ENCODE measurements around the gene PSMC4. TPM values are rescaled to one million over a fixed set of nuclear protein-coding genes. Genes with fewer than 3 reads are reported as not detected.

The PSMC4 gene
- total RNA-seq, 1 donor from 2014 or later, result 101 TPM

DNA sequence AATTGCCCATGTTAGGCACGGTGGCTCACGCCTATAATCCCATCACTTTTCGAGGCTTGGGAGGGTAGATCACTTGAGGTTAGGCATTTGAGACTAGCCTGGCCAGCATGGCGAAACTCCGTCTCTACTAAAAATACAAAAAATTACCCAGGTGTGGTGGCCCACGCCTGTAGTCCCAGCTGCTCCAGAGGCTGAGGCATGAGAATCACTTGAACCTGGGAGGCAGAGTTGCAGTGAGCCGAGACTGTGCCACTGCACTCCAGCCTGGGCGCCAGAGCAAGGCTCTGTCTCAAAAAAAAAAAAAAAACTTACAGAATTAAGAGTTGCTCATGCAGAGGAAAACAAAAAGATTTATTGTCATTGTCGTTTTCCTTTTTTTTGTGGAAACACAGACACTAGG lies 3.4 kb upstream of the PSMC4 start:
- Mint-ChIP-seq H3K27me3 (ENCODE audit: unreplicated experiment) (peaks cover 12% of the 10 kb centered on the region), H3K4me1 (ENCODE audit: unreplicated experiment) (peaks cover 16% of the 10 kb centered on the region), H3K36me3 (ENCODE audit: low read depth, unreplicated experiment) (no peaks in the 10 kb centered on the region), H3K27ac (ENCODE audit: unreplicated experiment) (no peak overlapping the region), H3K4me3 (ENCODE audit: unreplicated experiment) (no peak overlapping the region), H3K9me3 (ENCODE audit: unreplicated experiment) (no peaks in the 10 kb centered on the region)
- DNase-seq (ENCODE audit: low spot score), result no peak
- TF ChIP-seq, protein P1, sequence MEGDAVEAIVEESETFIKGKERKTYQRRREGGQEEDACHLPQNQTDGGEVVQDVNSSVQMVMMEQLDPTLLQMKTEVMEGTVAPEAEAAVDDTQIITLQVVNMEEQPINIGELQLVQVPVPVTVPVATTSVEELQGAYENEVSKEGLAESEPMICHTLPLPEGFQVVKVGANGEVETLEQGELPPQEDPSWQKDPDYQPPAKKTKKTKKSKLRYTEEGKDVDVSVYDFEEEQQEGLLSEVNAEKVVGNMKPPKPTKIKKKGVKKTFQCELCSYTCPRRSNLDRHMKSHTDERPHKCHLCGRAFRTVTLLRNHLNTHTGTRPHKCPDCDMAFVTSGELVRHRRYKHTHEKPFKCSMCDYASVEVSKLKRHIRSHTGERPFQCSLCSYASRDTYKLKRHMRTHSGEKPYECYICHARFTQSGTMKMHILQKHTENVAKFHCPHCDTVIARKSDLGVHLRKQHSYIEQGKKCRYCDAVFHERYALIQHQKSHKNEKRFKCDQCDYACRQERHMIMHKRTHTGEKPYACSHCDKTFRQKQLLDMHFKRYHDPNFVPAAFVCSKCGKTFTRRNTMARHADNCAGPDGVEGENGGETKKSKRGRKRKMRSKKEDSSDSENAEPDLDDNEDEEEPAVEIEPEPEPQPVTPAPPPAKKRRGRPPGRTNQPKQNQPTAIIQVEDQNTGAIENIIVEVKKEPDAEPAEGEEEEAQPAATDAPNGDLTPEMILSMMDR (IDR thresholded peaks at IDR 0.05; ENCODE audit: unreplicated experiment), result no peak

DNA sequence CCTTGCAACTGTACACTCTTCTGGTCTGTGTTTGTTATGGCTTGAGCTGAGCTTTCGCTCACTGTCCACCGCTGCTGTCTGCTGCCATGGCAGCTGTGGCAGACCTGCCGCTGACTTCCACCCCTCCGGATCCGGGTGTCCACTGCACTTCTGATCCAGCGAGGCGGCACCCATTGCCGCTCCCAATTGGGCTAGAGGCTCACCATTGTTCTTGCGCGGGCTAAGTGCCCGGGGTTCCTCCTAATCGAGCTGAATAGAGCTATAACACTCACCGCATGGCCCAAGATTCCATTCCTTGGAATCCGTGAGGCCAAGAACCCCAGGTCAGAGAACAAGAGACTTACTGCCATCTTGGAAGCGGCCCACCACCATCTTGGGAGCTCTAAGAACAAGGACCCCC lies 2.2 kb upstream of the PSMC4 start:
- Mint-ChIP-seq H3K4me1 (ENCODE audit: unreplicated experiment) (peaks cover 16% of the 10 kb centered on the region), H3K27ac (ENCODE audit: unreplicated experiment) (peak overlapping the region; percentile 16), H3K4me3 (ENCODE audit: unreplicated experiment) (no peak overlapping the region), H3K9me3 (ENCODE audit: unreplicated experiment) (no peaks in the 10 kb centered on the region), H3K27me3 (ENCODE audit: unreplicated experiment) (peaks cover 14% of the 10 kb centered on the region), H3K36me3 (ENCODE audit: low read depth, unreplicated experiment) (peaks cover 7% of the 10 kb centered on the region)
- no peak for DNase-seq (ENCODE audit: low spot score)
- TF ChIP-seq, protein P1 (IDR thresholded peaks at IDR 0.05; ENCODE audit: unreplicated experiment), result no peak

DNA sequence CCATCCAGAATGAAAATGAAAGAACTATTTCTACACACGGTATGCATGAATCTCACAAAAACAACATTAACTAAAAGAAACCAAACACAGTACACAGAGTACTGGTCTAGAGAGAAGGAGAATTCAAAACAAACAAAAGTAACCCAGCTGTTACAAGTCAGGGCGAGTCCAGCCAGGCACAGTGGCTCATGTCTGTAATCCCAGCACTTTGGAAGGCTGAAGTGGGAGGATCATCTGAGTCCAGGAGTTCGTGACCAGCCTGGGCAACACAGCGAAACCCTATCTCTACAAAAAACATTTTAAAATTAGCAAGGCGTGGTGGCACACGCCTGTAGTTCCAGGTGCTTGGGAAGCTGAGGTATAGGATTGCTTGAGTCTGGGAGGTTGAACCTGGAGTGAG lies 1.7 kb upstream of the PSMC4 start:
- H3K36me3 Mint-ChIP-seq (ENCODE audit: low read depth, unreplicated experiment), result peaks cover 10% of the 10 kb centered on the region

DNA sequence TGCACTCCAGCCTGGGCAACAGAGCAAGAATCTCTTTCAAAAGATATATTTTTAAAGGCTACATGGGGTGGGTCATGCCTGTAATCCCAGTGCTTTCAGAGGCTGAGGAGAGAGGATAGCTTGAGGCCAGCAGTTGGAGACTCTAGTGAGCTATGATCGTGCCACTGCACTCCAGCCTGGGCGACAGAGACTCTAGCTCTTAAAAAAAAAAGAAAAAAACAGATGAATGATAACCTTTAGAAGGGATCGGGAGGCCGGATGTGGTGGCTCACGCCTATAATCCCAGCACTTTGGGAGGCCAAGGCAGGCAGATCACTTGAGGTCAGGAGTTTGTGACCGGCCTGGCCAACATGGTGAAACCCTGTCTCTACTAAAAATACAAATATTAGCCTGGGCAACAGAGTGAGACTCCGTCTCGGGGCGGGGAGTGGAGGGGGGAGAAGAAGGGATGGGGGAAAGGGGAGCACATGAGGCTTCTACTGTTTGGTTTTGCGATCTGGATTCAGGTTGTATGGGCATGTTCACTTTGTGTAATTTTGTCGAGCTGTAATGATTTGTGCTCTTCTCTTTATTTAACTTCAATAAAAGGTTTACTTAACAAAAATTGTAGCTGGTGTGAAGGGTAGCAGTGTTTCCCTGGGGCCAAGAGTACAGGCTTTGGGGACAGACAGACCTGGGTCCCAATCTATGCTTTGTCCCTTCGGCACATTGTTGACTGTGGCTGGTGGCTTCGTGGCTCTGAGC lies 1.1 kb upstream of the PSMC4 start:
- peaks cover 16% of the 10 kb centered on the region for H3K4me1 Mint-ChIP-seq (ENCODE audit: unreplicated experiment)
- peak overlapping the region; percentile 30 for H3K27ac Mint-ChIP-seq (ENCODE audit: unreplicated experiment)
- TF ChIP-seq, protein P1 (IDR thresholded peaks at IDR 0.05; ENCODE audit: unreplicated experiment), result no peak
- peaks cover 15% of the 10 kb centered on the region for H3K27me3 Mint-ChIP-seq (ENCODE audit: unreplicated experiment)
- no peak for DNase-seq (ENCODE audit: low spot score)
- no peaks in the 10 kb centered on the region for H3K9me3 Mint-ChIP-seq (ENCODE audit: unreplicated experiment)
- H3K36me3 Mint-ChIP-seq (ENCODE audit: low read depth, unreplicated experiment), result peaks cover 12% of the 10 kb centered on the region
- H3K4me3 Mint-ChIP-seq (ENCODE audit: unreplicated experiment), result peak overlapping the region; percentile 97

More for the DNA sequence above, 1.7 kb upstream of the PSMC4 start:
- Mint-ChIP-seq H3K9me3 (ENCODE audit: unreplicated experiment) (no peaks in the 10 kb centered on the region), H3K4me3 (ENCODE audit: unreplicated experiment) (no peak overlapping the region), H3K27me3 (ENCODE audit: unreplicated experiment) (peaks cover 15% of the 10 kb centered on the region), H3K27ac (ENCODE audit: unreplicated experiment) (peak overlapping the region; percentile 16), H3K4me1 (ENCODE audit: unreplicated experiment) (peaks cover 16% of the 10 kb centered on the region)
- DNase-seq (ENCODE audit: low spot score), result no peak
- TF ChIP-seq, protein P1 (IDR thresholded peaks at IDR 0.05; ENCODE audit: unreplicated experiment), result no peak

DNA sequence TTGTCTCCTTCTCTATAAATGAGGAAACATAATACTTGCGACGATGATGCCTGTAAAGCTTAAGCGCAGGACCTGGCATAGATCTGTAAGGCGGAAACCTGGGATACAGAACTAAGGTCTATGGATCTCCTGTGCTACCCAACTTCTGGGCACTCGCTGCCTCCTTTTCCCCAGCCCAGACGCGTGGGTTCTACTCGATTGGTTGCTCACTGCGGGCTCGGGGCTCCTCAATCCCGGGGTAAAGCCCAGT lies 615 bp upstream of the PSMC4 start:
- peaks cover 16% of the 10 kb centered on the region for H3K36me3 Mint-ChIP-seq (ENCODE audit: low read depth, unreplicated experiment)
- H3K4me3 Mint-ChIP-seq (ENCODE audit: unreplicated experiment), result peak overlapping the region; percentile 97
- peaks cover 15% of the 10 kb centered on the region for H3K27me3 Mint-ChIP-seq (ENCODE audit: unreplicated experiment)
- no peak for DNase-seq (ENCODE audit: low spot score)
- TF ChIP-seq, protein P1 (IDR thresholded peaks at IDR 0.05; ENCODE audit: unreplicated experiment), result no peak
- no peaks in the 10 kb centered on the region for H3K9me3 Mint-ChIP-seq (ENCODE audit: unreplicated experiment)
- peak overlapping the region; percentile 93 for H3K27ac Mint-ChIP-seq (ENCODE audit: unreplicated experiment)
- peaks cover 16% of the 10 kb centered on the region for H3K4me1 Mint-ChIP-seq (ENCODE audit: unreplicated experiment)
